H1 (cell line): ENCODE data around the gene XPOT. TPM values are rescaled to one million over a fixed set of nuclear protein-coding genes. Genes with fewer than 3 reads are reported as not detected.

Experiments used
- CTCF ChIA-PET: fragments of 300-600 bp; sonication (Branson Sonifier 250); formaldehyde crosslinking; loops from one replicate; lab custom pipeline; 2021; ENCODE audit not compliant: partially characterized antibody; lab: Charles Lee
- POLR2A ChIA-PET: fragments of 300-600 bp; sonication (Branson Sonifier 250); formaldehyde crosslinking; loops from one replicate; lab custom pipeline; 2021; ENCODE audit warnings: inconsistent platforms; ENCODE audit not compliant: partially characterized antibody; lab: Charles Lee
- DNase-seq, 2 experiments: peaks; one replicate each; pipeline versions ENCODE4 v3.0.0 to v3.0.0-alpha.2; 2010 to 2022; ENCODE audit warnings: low spot score in 2 of 2, low read depth in 1 of 2, mixed read lengths in 1 of 2
- FAIRE-seq: peaks from 2 replicates; lab custom pipeline; 2011; peaks lifted over from hg19 to GRCh38; lab: Jason Lieb, UNC
- H2AFZ ChIP-seq: 2 replicates; pipeline ENCODE4 v1.8.1; 2012; ENCODE audit warnings: low read length, inconsistent platforms
- H2AK5ac ChIP-seq: 2 replicates; pipeline ENCODE4 v1.6.1; 2013; ENCODE audit warnings: low read depth, low read length
- H2BK120ac ChIP-seq: replicated peaks from 2 replicates; pipeline ENCODE3; 2013; ENCODE audit warnings: low read depth, low read length, inconsistent platforms
- H2BK12ac ChIP-seq: 2 replicates; pipeline ENCODE4 v1.6.1; 2013; ENCODE audit warnings: low read depth, low read length
- H2BK15ac ChIP-seq: 2 replicates; pipeline ENCODE4 v1.6.1; 2013; ENCODE audit warnings: low read length
- H2BK20ac ChIP-seq: 2 replicates; pipeline ENCODE4 v1.6.1; 2013; ENCODE audit warnings: low read length
- H2BK5ac ChIP-seq: 2 replicates; pipeline ENCODE4 v1.6.1; 2013; ENCODE audit warnings: low read depth, low read length
- H3K14ac ChIP-seq: 2 replicates; pipeline ENCODE4 v1.6.1; 2013; ENCODE audit warnings: inconsistent platforms; ENCODE audit not compliant: insufficient read length
- H3K18ac ChIP-seq: 2 replicates; pipeline ENCODE4 v1.6.1; 2013; ENCODE audit warnings: low read length; ENCODE audit errors: extremely low read depth
- H3K23ac ChIP-seq: 2 replicates; pipeline ENCODE4 v1.6.1; 2013; ENCODE audit warnings: inconsistent platforms; ENCODE audit not compliant: insufficient read length
- H3K23me2 ChIP-seq: 2 replicates; pipeline ENCODE4 v1.6.1; 2013; ENCODE audit warnings: low read depth, low read length
- H3K27ac ChIP-seq: 2 replicates; pipeline ENCODE4 v1.6.1; 2011; ENCODE audit warnings: low read depth, low read length, inconsistent platforms
- H3K27me3 ChIP-seq, 4 experiments: replicated peaks in 1 of 4; 1 replicate in 1 of 4; 2 replicates in 3 of 4; pipeline versions ENCODE4 v1.6.1 to v1.8.1; 2011 to 2013; ENCODE audit warnings: low read length in 3 of 4, mild to moderate bottlenecking in 3 of 4, inconsistent platforms in 2 of 4, mixed read lengths in 2 of 4, moderate library complexity in 1 of 4; ENCODE audit not compliant: control insufficient read depth in 3 of 4, insufficient read depth in 3 of 4; ENCODE audit errors: extremely low read depth in 1 of 4
- H3K36me3 ChIP-seq, 4 experiments: 2 replicates each; pipeline versions ENCODE4 v1.6.1 to v1.8.1; 2011 to 2013; ENCODE audit warnings: mild to moderate bottlenecking in 4 of 4, low read length in 3 of 4, moderate library complexity in 2 of 4, control low read depth in 1 of 4, inconsistent platforms in 1 of 4; ENCODE audit not compliant: insufficient read depth in 4 of 4, control insufficient read depth in 2 of 4
- H3K4ac ChIP-seq: replicated peaks from 2 replicates; pipeline ENCODE3; 2013; ENCODE audit warnings: low read length, low read depth, mixed read lengths, inconsistent platforms; ENCODE audit not compliant: insufficient read length
- H3K4me1 ChIP-seq, 4 experiments: replicated peaks in 1 of 4; 1 replicate in 1 of 4; 2 replicates in 3 of 4; pipeline versions ENCODE4 v1.6.1 to v1.8.1; 2011 to 2013; ENCODE audit warnings: low read length in 3 of 4, inconsistent platforms in 2 of 4, mixed read lengths in 1 of 4; ENCODE audit not compliant: insufficient read depth in 4 of 4, control insufficient read depth in 3 of 4
- H3K4me2 ChIP-seq, 2 experiments: 2 replicates each; pipeline versions ENCODE4 v1.6.1 to v1.8.1; 2011 to 2013; ENCODE audit warnings: low read depth in 2 of 2, low read length in 2 of 2, control low read depth in 1 of 2, inconsistent platforms in 1 of 2, mild to moderate bottlenecking in 1 of 2; ENCODE audit not compliant: insufficient read depth in 1 of 2
- H3K4me3 ChIP-seq, 4 experiments: fragments of 200-600, 300-600 bp in 1 of 4; sonication (generic), shearing (Covaris generic), sonication (Bioruptor Twin) in 1 of 4; 2 replicates each; pipeline versions ENCODE4 v1.5.1 to v1.8.1; 2011 to 2016; ENCODE audit warnings: low read length in 4 of 4, low read depth in 3 of 4, control low read depth in 2 of 4, inconsistent platforms in 2 of 4, mild to moderate bottlenecking in 2 of 4, mixed read lengths in 1 of 4, moderate library complexity in 1 of 4; ENCODE audit not compliant: insufficient read depth in 2 of 4; ENCODE audit errors: extremely low read depth in 1 of 4
- H3K56ac ChIP-seq: replicated peaks from 2 replicates; pipeline ENCODE3; 2013; ENCODE audit warnings: low read depth, mild to moderate bottlenecking, mixed read lengths, low read length, inconsistent platforms; ENCODE audit not compliant: insufficient read length
- H3K79me1 ChIP-seq: 2 replicates; pipeline ENCODE4 v1.6.1; 2013; ENCODE audit warnings: low read depth, low read length, control low read depth
- H3K79me2 ChIP-seq, 2 experiments: 2 replicates each; pipeline versions ENCODE4 v1.6.1 to v1.8.1; 2012 to 2013; ENCODE audit warnings: low read length in 2 of 2, mild to moderate bottlenecking in 2 of 2, inconsistent platforms in 1 of 2; ENCODE audit not compliant: insufficient read depth in 2 of 2, control insufficient read depth in 1 of 2
- H3K9ac ChIP-seq, 4 experiments: replicated peaks in 1 of 4; 1 replicate in 1 of 4; 2 replicates in 3 of 4; pipeline versions ENCODE4 v1.6.1 to v1.8.1; 2011 to 2013; ENCODE audit warnings: low read depth in 3 of 4, low read length in 3 of 4, control low read depth in 2 of 4, mild to moderate bottlenecking in 2 of 4, moderate library complexity in 2 of 4, inconsistent platforms in 1 of 4; ENCODE audit errors: extremely low read depth in 1 of 4
- H3K9me3 ChIP-seq, 2 experiments: 2 replicates each; pipeline versions ENCODE4 v1.6.1 to v1.8.1; 2012 to 2013; ENCODE audit warnings: mild to moderate bottlenecking in 2 of 2, moderate library complexity in 2 of 2, control low read depth in 1 of 2, inconsistent platforms in 1 of 2, low read depth in 1 of 2, low read length in 1 of 2, mixed read lengths in 1 of 2; ENCODE audit not compliant: insufficient read depth in 2 of 2
- H4K20me1 ChIP-seq, 2 experiments: replicated peaks in 1 of 2; 2 replicates each; pipeline versions ENCODE3 to v1.8.1; 2011 to 2013; ENCODE audit warnings: inconsistent platforms in 2 of 2, low read length in 2 of 2, mild to moderate bottlenecking in 1 of 2; ENCODE audit not compliant: insufficient read depth in 2 of 2, control insufficient read depth in 1 of 2
- H4K5ac ChIP-seq: 2 replicates; pipeline ENCODE4 v1.6.1; 2013; ENCODE audit warnings: low read length, low read depth, mixed read lengths, inconsistent platforms; ENCODE audit not compliant: insufficient read length
- H4K8ac ChIP-seq: 2 replicates; pipeline ENCODE4 v1.8.0; 2013; ENCODE audit warnings: mild to moderate bottlenecking, moderate library complexity, low read length, inconsistent platforms; ENCODE audit not compliant: insufficient read depth; ENCODE audit errors: extremely low read depth
- H4K91ac ChIP-seq: replicated peaks from 2 replicates; pipeline ENCODE3; 2013; ENCODE audit warnings: low read length, mixed read lengths, inconsistent platforms; ENCODE audit not compliant: insufficient read length
- EP300 ChIP-seq, 2 experiments: IDR thresholded peaks; 1 replicate in 1 of 2; 2 replicates in 1 of 2; pipeline ENCODE4 v1.6.1; 2011 to 2012; ENCODE audit warnings: low read depth in 2 of 2, low read length in 2 of 2, mild to moderate bottlenecking in 2 of 2, borderline replicate concordance in 1 of 2, inconsistent platforms in 1 of 2, moderate library complexity in 1 of 2
- GABPA ChIP-seq: IDR thresholded peaks from 2 replicates; pipeline ENCODE4 v1.6.1; 2011; ENCODE audit warnings: mild to moderate bottlenecking, low read length, moderate library complexity, borderline replicate concordance; ENCODE audit not compliant: insufficient read depth
- HDAC6 ChIP-seq: IDR thresholded peaks from one replicate; pipeline ENCODE4 v1.7.1; 2012; ENCODE audit warnings: low read depth, mild to moderate bottlenecking, inconsistent platforms, low read length, moderate library complexity
- MAFK ChIP-seq: IDR thresholded peaks from 2 replicates; pipeline ENCODE4 v1.6.1; 2012; ENCODE audit warnings: low read depth, mild to moderate bottlenecking, improper control_type of control experiment, low read length
- RFX5 ChIP-seq: IDR thresholded peaks from 2 replicates; pipeline ENCODE4 v1.6.1; 2011; ENCODE audit warnings: low read depth, low read length, improper control_type of control experiment, borderline replicate concordance
- RNF2 ChIP-seq: fragments of 200-900, 300-1000 bp; sonication (generic); IDR thresholded peaks from 2 replicates; pipeline ENCODE4 v1.7.1; 2016; ENCODE audit warnings: borderline replicate concordance, low read depth, mild to moderate bottlenecking, antibody characterized with exemption, low read length; ENCODE audit not compliant: poor library complexity, severe bottlenecking; ENCODE audit errors: missing control alignments
- SIN3A ChIP-seq, 2 experiments: IDR thresholded peaks in 1 of 2; conservative IDR thresholded peaks in 1 of 2; 2 replicates each; pipeline ENCODE4 v1.6.1; 2011 to 2012; ENCODE audit warnings: low read length in 2 of 2, improper control_type of control experiment in 1 of 2, low read depth in 1 of 2, mild to moderate bottlenecking in 1 of 2
- SRF ChIP-seq: IDR thresholded peaks from 2 replicates; pipeline ENCODE4 v1.6.1; 2011; ENCODE audit warnings: mild to moderate bottlenecking, low read depth, low read length, moderate library complexity
- TAF1 ChIP-seq: IDR thresholded peaks from 2 replicates; pipeline ENCODE4 v1.6.1; 2011; ENCODE audit warnings: mild to moderate bottlenecking, low read depth, low read length
- WGBS, 2 experiments: shearing (Covaris generic) in 1 of 2; methylation state at CpG; one replicate each; pipeline versions ENCODE4 v1.1.6 to v1.1.7; 2013 to 2015; ENCODE audit warnings: low lambda C conversion rate in 2 of 2, mixed read lengths in 2 of 2, inconsistent platforms in 1 of 2, low coverage in 1 of 2, missing lambda C conversion rate in 1 of 2; ENCODE audit not compliant: insufficient replicate concordance in 2 of 2, insufficient coverage in 1 of 2, insufficient read length in 1 of 2; ENCODE audit errors: extremely low coverage in 1 of 2, missing lambda C conversion rate in 1 of 2; 5-methylcytosine and 5-hydroxymethylcytosine counted together
- polyA plus RNA-seq, 7 experiments: library from polyadenylated mRNA; depleted of rRNA in 3 of 7; stranded (reverse) in 5 of 7; unstranded in 2 of 7; fragments of >200 nt in 5 of 7; fragments of 200-250 nt in 2 of 7; gene quantifications; 1 replicate in 5 of 7; 2 replicates in 1 of 7; 4 replicates in 1 of 7; pipeline versions ENCODE4 v1.2.1 to v1.2.3, GENCODE V29; 2011 to 2013; ENCODE audit warnings: missing spikeins in 2 of 7, mixed read lengths in 2 of 7
- total RNA-seq: library from RNA; stranded (reverse); fragmentation: NEBNext Ultra II Directional; extraction: Animal tissue kit (Norgen Biotek cat#: 25700); gene quantifications from 2 replicates; pipeline ENCODE4 v1.2.1, GENCODE V29; 2021
- TF ChIP-seq, protein P1 (sequence below), 3 experiments: IDR thresholded peaks; 1 replicate in 2 of 3; 2 replicates in 1 of 3; pipeline versions ENCODE4 v1.5.1 to v1.6.1; 2011; ENCODE audit warnings: low read length in 3 of 3, mild to moderate bottlenecking in 3 of 3, inconsistent platforms in 2 of 3, low read depth in 1 of 3, moderate library complexity in 1 of 3; ENCODE audit not compliant: insufficient read depth in 1 of 3; ENCODE audit errors: control extremely low read depth in 1 of 3

Gene XPOT
- total and polyA plus RNA-seq, 2 of the 8 experiments (the other 6 are each of a cell fraction or from before 2014, with no cell fraction given), result 38.8 to 176 TPM

GRCh38 chr12:64402181-64402580 is 2.0 kb upstream of the XPOT start:
- H3K4me2 ChIP-seq, result no peak overlapping the region
- CTCF ChIA-PET, result interaction anchor here (1.2 kb wide), 1 partner anchor 11 kb away, joined by 3 read pairs; no protein-coding TSS in a partner anchor
- TF ChIP-seq SIN3A (conservative IDR thresholded peaks at IDR 0.05 in 1 of 2, IDR thresholded peaks at IDR 0.05 in 1 of 2; ENCODE audit: low read depth in 1 of 2, low read length in 2 of 2) (no peak), HDAC6 (no peak), MAFK (no peak), TAF1 (no peak), RNF2 (no peak), RFX5 (no peak), GABPA (no peak), SRF (no peak), EP300 (IDR thresholded peaks at IDR 0.05; ENCODE audit: borderline replicate concordance in 1 of 2, low read depth in 2 of 2, low read length in 2 of 2) (no peak)
- TF ChIP-seq, protein P1, sequence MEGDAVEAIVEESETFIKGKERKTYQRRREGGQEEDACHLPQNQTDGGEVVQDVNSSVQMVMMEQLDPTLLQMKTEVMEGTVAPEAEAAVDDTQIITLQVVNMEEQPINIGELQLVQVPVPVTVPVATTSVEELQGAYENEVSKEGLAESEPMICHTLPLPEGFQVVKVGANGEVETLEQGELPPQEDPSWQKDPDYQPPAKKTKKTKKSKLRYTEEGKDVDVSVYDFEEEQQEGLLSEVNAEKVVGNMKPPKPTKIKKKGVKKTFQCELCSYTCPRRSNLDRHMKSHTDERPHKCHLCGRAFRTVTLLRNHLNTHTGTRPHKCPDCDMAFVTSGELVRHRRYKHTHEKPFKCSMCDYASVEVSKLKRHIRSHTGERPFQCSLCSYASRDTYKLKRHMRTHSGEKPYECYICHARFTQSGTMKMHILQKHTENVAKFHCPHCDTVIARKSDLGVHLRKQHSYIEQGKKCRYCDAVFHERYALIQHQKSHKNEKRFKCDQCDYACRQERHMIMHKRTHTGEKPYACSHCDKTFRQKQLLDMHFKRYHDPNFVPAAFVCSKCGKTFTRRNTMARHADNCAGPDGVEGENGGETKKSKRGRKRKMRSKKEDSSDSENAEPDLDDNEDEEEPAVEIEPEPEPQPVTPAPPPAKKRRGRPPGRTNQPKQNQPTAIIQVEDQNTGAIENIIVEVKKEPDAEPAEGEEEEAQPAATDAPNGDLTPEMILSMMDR (IDR thresholded peaks at IDR 0.05; ENCODE audit: control extremely low read depth in 1 of 3, insufficient read depth in 1 of 3, low read depth in 1 of 3, low read length in 3 of 3), result no peak

More at GRCh38 chr12:64402181-64402580, 2.0 kb upstream of the XPOT start:
- H2BK120ac ChIP-seq, result no peak overlapping the region
- no peaks in the 10 kb centered on the region for H3K9me3 ChIP-seq
- no peak for FAIRE-seq
- H3K79me1 ChIP-seq, result no peaks in the 10 kb centered on the region
- no peaks in the 10 kb centered on the region for H3K27me3 ChIP-seq
- no peak overlapping the region for H3K27ac ChIP-seq
- no peak overlapping the region for H3K56ac ChIP-seq
- POLR2A ChIA-PET, result interaction anchor here (1.3 kb wide), 1 partner anchor 119 kb away, joined by 3 read pairs; no protein-coding TSS in a partner anchor
- no peak overlapping the region for H2BK12ac ChIP-seq
- H3K18ac ChIP-seq, result no peak overlapping the region
- H3K4ac ChIP-seq, result no peak overlapping the region
- no peak overlapping the region for H4K91ac ChIP-seq
- no peak overlapping the region for H2AFZ ChIP-seq
- H3K4me1 ChIP-seq, result peaks cover 0 to 5% (median under 1%) of the 10 kb centered on the region in 4 experiments; a peak in 3 of 7 replicates
- H2BK5ac ChIP-seq, result no peak overlapping the region
- no peak overlapping the region for H3K14ac ChIP-seq
- H4K20me1 ChIP-seq, result peaks cover 3 to 4% of the 10 kb centered on the region in 2 experiments
- H2AK5ac ChIP-seq, result no peak overlapping the region
- H4K8ac ChIP-seq, result no peak overlapping the region
- H3K23ac ChIP-seq, result no peak overlapping the region
- peaks cover 9 to 24% of the 10 kb centered on the region in 2 experiments for H3K79me2 ChIP-seq
- 95% methylated on average over 5 of the region's 5 CpGs; no CpG with 5 or more reads in 1 of the 2 experiments for WGBS, 2 experiments
- H4K5ac ChIP-seq, result no peak overlapping the region
- no peak overlapping the region for H3K4me3 ChIP-seq
- H3K23me2 ChIP-seq, result peaks cover 9% of the 10 kb centered on the region; the same call in 1 of the 2 replicates
- DNase-seq, result no peak
- no peaks in the 10 kb centered on the region for H3K36me3 ChIP-seq
- H3K9ac ChIP-seq, result no peak overlapping the region
- no peak overlapping the region for H2BK20ac ChIP-seq
- H2BK15ac ChIP-seq, result no peak overlapping the region
